Measurements from ENCODE around the gene GNG13.

GNG13 gene

GRCh38 chr16:818132-818531, 17.6 kb upstream of the GNG13 start:
- TF ChIP-seq REST (IDR thresholded peaks at IDR 0.05; ENCODE audit: insufficient replicate concordance, low read depth): no peak

GRCh38 chr16:817001-817906, 16.7 kb upstream of the GNG13 start:
- no peak for DNase-seq (ENCODE audit: low read depth in 1 of 2, low spot score in 1 of 2)
- Histone ChIP-seq H3K4me3 (replicated peaks; ENCODE audit: insufficient read depth, low read length) (no peak overlapping the region), H3K27me3 (ENCODE audit: insufficient read depth, poor library complexity, severe bottlenecking) (peaks cover 20% of the 10 kb centered on the region), H3K27ac (replicated peaks) (no peak overlapping the region)
- TF ChIP-seq GABPA (IDR thresholded peaks at IDR 0.05; ENCODE audit: low read depth) (no peak), POLR2AphosphoS5 (IDR thresholded peaks at IDR 0.05; ENCODE audit: low read depth) (no peak), SPI1 (IDR thresholded peaks at IDR 0.05; ENCODE audit: borderline replicate concordance, low read depth) (no peak), CTCF (IDR thresholded peaks at IDR 0.05; ENCODE audit: insufficient read depth, low read length) (no peak), REST (IDR thresholded peaks at IDR 0.05; ENCODE audit: insufficient replicate concordance, low read depth) (no peak)

More at GRCh38 chr16:818132-818531, 17.6 kb upstream of the GNG13 start:
- DNase-seq (ENCODE audit: low read depth in 1 of 2, low spot score in 1 of 2): no peak
- H3K27me3 ChIP-seq (ENCODE audit: insufficient read depth, poor library complexity, severe bottlenecking): peaks cover 16% of the 10 kb centered on the region
- no peak overlapping the region for H3K27ac ChIP-seq (replicated peaks)
- no peak overlapping the region for H3K4me3 ChIP-seq (replicated peaks; ENCODE audit: insufficient read depth, low read length)

- Histone ChIP-seq H3K4me3 (replicated peaks; ENCODE audit: insufficient read depth, low read length) (no peak overlapping the region), H3K27ac (replicated peaks) (no peak overlapping the region), H3K27me3 (ENCODE audit: insufficient read depth, poor library complexity, severe bottlenecking) (peaks cover 20% of the 10 kb centered on the region)
- DNase-seq (ENCODE audit: low read depth in 1 of 2, low spot score in 1 of 2): no peak
- TF ChIP-seq SPI1 (IDR thresholded peaks at IDR 0.05; ENCODE audit: borderline replicate concordance, low read depth): no peak
- no peak for TF ChIP-seq REST (IDR thresholded peaks at IDR 0.05; ENCODE audit: insufficient replicate concordance, low read depth)
- TF ChIP-seq GABPA (IDR thresholded peaks at IDR 0.05; ENCODE audit: low read depth): no peak
- TF ChIP-seq CTCF (IDR thresholded peaks at IDR 0.05; ENCODE audit: insufficient read depth, low read length): no peak
- TF ChIP-seq POLR2AphosphoS5 (IDR thresholded peaks at IDR 0.05; ENCODE audit: low read depth): no peak
Observed at GRCh38 chr16:815861-816260, 15.3 kb upstream of the GNG13 start.

All from HL-60 (cell line).